Endometrial microvascular endothelial cells (primary cell): ENCODE results near the gene LHX3. TPM values are rescaled to one million over a fixed set of nuclear protein-coding genes. Genes with fewer than 3 reads are reported as not detected.

Experiments
- in situ Hi-C: cut with HindIII; loops from 2 replicates; pipeline ENCODE4 v1.10.0; 2017; ENCODE audit warnings: low sequenced_read_pairs, low pct_unique_long_range_greater_than_20kb; ENCODE audit errors: inconsistent ontology term
- total RNA-seq: library from RNA; depleted of rRNA; stranded (reverse); fragments of >200 nt; gene quantifications from one replicate; pipeline ENCODE4 v1.2.3, GENCODE V29; 2015; ENCODE audit errors: inconsistent ontology term

Gene LHX3
- total RNA-seq, 1 donor from 2014 or later, result not detected

DNA sequence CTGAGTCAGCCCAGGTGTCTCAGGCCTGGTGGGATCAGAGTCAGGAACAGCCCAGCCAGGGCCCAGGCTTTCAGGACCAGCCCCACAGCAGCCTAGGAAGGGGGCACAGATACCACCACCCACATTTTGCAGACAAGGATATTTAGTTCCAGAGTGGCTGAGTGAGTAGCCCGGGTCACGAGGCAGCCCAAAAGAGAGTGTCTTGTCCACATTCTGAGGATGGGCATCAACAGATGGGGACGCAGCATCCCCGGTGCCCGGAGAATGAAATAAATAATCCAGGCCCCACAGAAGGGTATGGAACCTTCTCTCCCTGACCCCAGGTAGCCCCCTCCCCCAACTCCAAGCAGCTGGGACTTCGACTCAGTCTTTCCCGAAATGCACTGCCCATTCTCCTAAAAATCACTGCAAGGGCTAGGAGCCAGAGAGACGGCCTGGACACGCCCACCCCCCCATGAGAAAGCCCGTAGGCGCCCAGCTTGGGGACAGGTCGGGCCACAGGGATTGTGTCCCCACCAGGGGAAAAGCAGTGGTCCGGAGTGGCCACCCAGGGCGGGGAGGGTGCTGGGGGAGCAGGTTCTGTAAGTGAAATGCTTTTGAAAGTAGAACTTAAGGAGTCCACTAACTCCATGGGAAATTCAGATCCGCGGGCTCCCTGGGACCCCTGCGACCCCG, 6.9 kb downstream of the LHX3 start:
- in situ Hi-C loops, result no loop called here

DNA sequence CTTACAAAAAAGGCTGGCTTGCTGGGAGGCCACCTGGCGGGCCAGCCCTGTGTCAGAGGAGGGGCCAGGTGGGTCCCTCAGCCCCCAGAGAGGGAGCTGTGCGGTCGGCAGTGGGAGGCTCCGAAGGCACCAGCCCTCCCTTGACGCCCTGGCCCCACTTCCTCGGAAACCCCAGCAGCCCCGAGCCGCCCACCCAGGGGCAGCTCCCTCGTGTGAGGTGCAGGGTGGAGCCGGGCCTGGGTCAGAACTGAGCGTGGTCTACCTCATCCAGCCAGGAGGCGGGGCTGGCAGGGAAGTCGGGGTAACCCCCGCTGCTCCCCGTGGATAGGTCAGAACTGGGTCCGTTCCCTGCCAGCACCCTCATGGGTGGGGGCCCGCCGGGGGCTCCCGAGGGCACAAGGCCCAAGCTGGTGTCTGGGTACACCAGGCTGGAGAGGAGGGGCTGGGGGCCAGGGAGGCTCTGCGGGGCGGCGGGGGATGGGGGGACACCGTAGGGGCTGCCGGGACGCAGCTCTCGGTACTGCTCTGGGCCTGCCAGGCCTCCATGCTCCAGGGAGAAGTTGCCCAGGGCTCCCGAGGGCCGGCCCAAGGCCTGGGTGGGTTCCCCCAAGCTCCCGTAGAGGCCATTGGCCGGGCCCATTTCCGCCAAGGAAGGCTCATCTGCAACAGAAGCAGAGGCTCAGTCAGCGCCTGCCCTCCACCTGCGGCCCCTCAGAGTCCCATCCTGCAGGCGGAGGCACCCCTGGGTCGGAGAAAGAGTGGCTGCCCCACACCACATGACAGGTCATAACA, 7.6 kb downstream of the LHX3 start:
- in situ Hi-C loops, result no loop called here

DNA sequence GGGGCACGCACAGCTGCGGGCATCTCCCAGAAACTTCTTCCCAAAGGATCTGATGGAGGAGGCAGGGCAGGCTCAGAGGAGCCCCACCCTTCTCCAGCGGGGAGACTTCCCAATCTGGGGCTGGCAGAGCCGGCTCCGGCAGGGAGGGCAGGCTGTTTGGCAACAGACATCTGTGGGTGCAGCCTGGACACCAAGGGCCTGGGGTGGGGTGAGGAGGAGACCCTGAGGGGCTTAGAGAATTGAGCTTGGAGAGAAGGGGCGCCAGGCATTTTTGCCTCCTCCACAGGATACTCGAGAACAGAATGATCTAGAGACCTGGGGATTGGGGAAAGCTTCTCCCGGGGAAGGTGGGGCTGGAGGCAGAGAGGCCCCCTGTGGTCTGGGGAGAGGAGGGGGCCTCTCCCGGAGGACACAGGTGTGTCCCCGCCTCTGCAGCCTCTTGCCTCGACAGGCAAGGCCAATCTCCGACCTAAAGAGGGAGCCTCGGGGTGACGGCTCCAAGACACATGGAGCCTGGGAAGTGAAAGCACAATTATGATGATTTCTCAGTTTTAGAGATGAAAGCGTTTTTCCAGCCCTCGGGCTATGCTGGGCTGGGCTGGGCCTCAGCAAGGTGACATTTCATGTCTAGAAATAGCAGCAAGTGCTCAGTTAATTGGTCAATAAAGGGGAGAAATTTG, 8.4 kb downstream of the LHX3 start:
- in situ Hi-C loops, result no loop called here

GRCh38 chr9:136194540-136194939, 10.4 kb downstream of the LHX3 start:
- in situ Hi-C loops, result no loop called here

DNA sequence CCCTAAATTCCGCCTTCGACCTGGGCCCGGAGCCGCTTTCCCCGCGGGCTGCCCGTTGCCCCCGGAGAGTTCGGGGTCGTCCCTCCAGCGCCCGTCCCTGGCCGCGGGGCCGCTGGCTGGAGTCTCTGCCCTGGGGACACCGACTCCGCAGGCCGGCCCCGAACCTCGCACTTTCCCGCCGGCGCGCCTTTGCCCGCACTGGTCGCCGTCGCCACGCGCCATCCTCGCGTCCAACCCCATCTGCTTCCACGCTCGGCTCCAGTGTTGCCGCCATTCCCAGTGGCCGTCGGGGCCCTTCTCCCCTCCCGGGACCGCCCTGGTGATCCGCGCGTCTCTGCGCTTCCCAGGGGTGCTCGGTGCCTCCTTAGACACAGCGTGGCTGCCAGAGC, 11.0 kb downstream of the LHX3 start:
- in situ Hi-C loops, result no loop called here

- in situ Hi-C loops, result no loop called here
Measured at GRCh38 chr9:136193127-136193890, 11.6 kb downstream of the LHX3 start.

DNA sequence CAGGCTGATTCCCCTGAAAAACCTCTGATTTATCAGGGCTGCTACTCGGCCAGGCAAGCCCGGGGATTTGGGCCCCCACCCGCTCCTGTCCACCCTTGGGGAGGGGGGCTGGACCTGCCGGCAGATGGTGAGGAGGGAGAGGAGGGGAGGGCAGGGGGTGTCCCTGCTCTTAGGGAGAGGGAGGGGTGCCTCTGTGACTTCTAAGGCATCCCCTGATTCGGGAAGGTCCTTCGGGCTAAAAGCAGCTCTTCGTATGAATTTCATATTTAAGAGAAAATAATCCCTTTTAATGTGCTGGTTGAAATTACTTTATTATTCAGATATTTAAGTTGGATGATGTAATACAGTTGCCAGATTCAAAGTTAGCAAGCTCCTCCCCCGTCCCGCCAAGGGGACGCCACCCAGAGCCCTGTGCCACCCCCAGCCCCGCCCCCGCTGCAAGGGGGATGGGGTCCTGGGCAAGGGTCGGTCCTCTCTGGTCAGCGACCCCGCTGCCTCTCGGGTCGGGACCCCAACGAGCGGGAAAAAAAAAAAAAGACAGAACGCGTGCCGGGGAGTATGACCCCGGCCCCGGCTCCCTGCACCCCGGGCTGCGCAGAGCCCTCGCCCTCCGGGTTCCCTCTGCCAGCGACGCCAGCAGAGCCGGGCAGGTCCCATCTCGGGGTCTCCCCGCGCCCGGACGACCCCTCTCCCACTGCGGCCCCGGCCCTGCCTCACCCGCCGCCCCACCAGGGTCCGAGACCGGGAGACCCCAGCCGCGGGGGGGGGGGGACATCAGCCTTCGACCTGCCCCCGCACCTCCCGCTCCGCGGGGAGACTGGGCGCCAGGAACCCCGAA, 12.4 kb downstream of the LHX3 start:
- in situ Hi-C loops, result no loop called here

DNA sequence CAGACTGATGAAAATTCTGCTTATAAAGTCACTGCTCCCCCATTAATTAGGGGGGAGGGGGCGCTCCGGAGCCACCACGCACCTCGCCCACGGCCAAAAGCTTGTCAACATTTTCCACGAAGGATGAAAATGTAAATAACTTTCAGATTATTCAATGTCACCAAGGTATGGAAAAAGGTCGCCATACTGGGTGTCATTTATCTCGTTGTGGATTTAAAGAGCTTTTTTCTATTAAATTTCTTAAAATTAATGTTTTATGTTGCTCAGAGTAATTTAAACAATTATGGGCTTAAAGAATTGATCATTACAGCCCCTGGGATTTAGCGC, 13.0 kb downstream of the LHX3 start:
- in situ Hi-C loops, result no loop called here

DNA sequence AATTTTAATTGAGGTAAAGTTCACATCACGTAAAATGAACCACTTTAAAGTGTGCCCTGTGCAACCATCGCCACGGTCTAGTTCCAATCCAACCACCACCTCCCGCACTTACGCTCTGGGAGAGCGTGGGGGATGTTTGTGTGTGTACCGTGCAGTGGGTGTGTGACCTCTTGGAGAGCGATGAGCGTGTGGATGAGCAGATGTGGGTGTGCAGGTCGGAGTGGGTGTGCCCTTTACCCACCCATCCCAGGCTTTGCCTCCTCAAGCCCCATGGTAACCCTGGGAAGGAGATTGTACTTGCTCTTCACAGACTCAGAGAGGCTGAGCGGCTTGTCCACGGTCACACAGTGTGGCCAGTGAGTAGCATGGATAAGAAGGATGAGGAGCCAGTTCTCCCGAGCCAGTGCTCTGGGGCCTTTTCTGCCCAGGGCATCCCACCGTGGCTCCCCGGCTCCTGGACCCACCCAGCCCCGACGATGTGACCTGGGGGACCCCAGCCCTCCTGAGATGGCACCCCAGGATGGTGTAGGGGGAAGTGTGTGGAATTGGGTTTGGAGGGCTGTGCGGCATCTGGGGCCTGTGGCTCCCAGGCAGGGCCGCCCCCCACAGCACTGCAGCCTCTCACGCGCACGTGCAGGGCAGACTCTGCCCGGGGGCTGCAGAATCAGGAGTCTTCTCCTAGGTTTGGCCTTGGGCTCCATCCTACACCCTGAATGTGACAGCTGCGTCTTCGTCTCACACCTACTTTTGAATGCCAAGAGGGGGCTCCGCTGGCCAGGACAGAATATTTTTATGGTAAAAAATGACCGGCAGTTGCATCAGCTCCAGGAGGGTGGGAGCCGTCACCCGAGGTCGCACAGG, 13.6 kb downstream of the LHX3 start:
- in situ Hi-C loops, result no loop called here

DNA sequence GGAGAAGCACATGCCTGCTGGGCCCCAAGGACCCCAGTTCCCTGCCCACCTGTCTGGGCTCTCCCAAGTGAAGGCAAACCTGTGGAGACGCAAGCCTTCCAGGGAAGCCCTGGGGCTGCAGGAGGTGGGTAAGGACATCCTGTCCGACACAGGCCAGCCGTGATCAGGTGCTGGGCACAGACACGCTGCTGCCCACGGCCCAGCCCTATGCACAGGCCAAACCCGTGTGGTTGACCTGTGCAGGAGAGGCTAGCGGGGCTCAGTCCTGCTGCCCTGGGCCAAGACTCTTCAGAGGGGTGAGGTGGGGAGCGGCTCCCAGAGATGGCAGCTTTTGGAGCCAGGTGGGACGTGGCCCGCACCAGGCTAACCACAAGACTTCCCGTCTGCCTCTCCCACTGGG, 14.3 kb downstream of the LHX3 start:
- in situ Hi-C loops, result no loop called here

DNA sequence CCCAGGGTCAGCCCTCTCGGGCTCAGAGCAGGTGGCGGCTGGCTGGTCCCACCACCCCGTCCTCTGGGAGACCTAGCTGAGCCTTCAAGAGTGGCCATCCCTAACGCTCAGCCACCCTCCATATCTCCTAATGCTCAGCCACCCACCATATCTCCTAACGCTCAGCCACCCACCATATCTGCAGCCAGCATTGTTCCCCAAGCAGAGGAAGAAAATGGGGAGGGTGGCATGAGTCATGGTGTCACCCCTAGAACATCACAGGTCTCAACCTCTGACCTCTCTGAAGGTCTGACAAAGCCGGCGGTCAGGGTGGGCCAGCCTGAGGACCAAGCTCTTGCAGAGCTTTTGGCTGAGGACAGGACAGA, 14.7 kb downstream of the LHX3 start:
- in situ Hi-C loops, result no loop called here

DNA sequence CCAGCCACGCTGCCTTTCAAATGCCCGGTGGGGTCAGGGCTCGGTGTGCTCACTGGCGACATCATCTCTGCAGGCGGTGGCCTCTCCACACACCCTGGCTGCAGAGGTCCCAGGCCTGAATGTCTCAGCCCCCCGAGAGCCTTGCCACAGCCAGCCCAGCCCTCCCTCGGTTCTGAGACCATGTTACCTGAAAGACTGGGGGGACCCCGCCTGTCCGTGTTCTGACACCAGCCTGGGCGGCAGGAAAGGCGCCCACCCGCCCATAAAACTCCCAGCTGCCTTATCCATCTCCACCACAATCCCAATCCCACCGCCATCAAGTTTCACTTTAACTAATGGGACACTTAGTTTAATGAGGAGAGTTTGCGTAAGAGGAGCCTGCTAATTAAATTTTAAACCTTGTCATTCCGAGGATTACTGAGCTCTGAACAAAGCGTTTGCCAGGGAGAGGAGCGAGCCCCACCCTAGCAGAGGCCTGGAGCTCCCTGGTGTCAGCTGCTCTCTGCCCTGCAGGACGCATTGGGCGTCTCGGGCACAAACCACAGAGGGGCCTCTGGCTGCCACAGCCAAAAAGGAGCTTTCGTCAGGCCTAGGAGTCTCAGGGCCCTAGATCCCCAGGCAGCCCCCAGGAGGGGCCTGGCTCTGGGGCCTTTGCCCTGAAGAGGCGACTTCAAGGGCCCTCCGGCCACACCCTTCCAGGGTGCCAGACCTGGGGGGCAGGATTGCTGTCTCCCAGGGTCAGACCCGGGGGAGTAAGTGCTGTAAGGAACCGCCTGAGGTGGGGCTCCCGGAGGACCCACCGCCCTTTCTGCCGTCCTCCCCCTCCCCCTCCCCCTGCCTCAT, 15.3 kb downstream of the LHX3 start:
- in situ Hi-C loops, result no loop called here

- in situ Hi-C loops, result no loop called here
Measured at GRCh38 chr9:136187683-136188586, 17.0 kb downstream of the LHX3 start.

DNA sequence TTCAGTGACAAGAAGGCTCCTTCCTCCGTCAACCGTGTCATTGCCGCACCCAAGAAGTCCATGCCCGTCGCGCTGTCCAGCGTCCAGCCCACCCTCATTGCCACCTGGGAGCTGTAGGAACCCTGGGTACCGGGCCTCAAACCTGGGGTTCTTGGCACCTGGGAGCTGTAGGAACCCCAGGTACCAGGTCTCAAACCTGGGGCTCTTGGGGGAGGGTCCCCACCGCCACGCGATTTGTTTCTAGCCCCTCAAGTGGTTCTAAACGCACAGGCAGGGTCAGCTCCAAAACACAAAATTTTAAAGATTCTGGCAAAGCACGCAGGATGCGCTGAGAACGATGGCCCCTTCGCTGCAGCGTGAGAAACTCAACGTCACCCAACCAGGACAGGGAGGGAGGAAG, 17.7 kb downstream of the LHX3 start:
- in situ Hi-C loops, result no loop called here

- in situ Hi-C loops, result no loop called here
Measured at GRCh38 chr9:136186386-136186785, 18.5 kb downstream of the LHX3 start.
